ENCODE measurements around the gene DENND5A.
"Not testable (repeated sequence)": the region's sequence is repeated elsewhere in the genome, so short reads cannot be mapped to it uniquely, and the experiment has no call there.

DENND5A gene

GRCh38 chr11:9132203-9132878, 132.8 kb downstream of the DENND5A start:
- H3K4me1 Mint-ChIP-seq (ENCODE audit: low read depth), result peaks cover 4% of the 10 kb centered on the region
- H3K9me3 Mint-ChIP-seq (ENCODE audit: low read depth), result no peaks in the 10 kb centered on the region
- H3K27ac Mint-ChIP-seq, result no peak overlapping the region
- peaks cover 12% of the 10 kb centered on the region for H3K36me3 Mint-ChIP-seq
- no peak overlapping the region for H3K4me3 Mint-ChIP-seq
- H3K27me3 Mint-ChIP-seq, result no peaks in the 10 kb centered on the region

GRCh38 chr11:9130297-9130696, 134.9 kb downstream of the DENND5A start:
- Mint-ChIP-seq H3K4me1 (ENCODE audit: low read depth) (no peaks in the 10 kb centered on the region), H3K36me3 (peaks cover 8% of the 10 kb centered on the region), H3K27ac (no peak overlapping the region), H3K9me3 (ENCODE audit: low read depth) (no peaks in the 10 kb centered on the region), H3K4me3 (no peak overlapping the region), H3K27me3 (no peaks in the 10 kb centered on the region)

DNA sequence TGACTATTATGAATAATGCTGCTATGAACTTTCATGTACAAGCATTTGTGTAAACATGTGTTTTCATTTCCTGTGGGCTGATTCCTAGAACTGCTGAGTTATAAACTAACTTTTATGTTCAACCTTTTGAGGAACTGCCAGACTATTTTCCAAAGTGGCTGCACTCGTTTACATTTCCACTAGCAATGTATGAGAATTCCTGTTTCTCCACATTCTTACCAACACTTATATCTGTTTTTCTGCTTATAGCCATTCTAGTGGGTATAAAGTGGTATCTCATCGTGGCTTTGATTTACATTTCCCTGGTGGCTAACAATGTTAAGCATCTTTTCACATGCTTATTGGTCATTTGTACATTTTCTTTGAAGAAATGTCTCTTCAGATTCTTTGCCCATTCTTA, 138.5 kb downstream of the DENND5A start:
- Mint-ChIP-seq H3K9me3 (ENCODE audit: low read depth) (no peaks in the 10 kb centered on the region), H3K27me3 (no peaks in the 10 kb centered on the region), H3K27ac (no peak overlapping the region), H3K4me1 (ENCODE audit: low read depth) (no peaks in the 10 kb centered on the region), H3K36me3 (peaks cover 5% of the 10 kb centered on the region), H3K4me3 (no peak overlapping the region)

- Mint-ChIP-seq H3K4me3 (no peak overlapping the region), H3K9me3 (ENCODE audit: low read depth) (no peaks in the 10 kb centered on the region), H3K27ac (no peak overlapping the region), H3K36me3 (peaks cover 5% of the 10 kb centered on the region), H3K27me3 (no peaks in the 10 kb centered on the region), H3K4me1 (ENCODE audit: low read depth) (no peaks in the 10 kb centered on the region)
These were observed 139.8 kb downstream of the DENND5A start for GRCh38 chr11:9125185-9125886.

- no peaks in the 10 kb centered on the region for H3K9me3 Mint-ChIP-seq (ENCODE audit: low read depth)
- no peak overlapping the region for H3K4me3 Mint-ChIP-seq
- H3K27ac Mint-ChIP-seq, result no peak overlapping the region
- H3K36me3 Mint-ChIP-seq, result peaks cover 5% of the 10 kb centered on the region
- no peaks in the 10 kb centered on the region for H3K4me1 Mint-ChIP-seq (ENCODE audit: low read depth)
- H3K27me3 Mint-ChIP-seq, result no peaks in the 10 kb centered on the region
These were observed 141.4 kb downstream of the DENND5A start for GRCh38 chr11:9123595-9124304.

GRCh38 chr11:9121469-9121796, 143.7 kb downstream of the DENND5A start:
- H3K4me1 Mint-ChIP-seq (ENCODE audit: low read depth), result no peaks in the 10 kb centered on the region
- H3K36me3 Mint-ChIP-seq, result peaks cover 2% of the 10 kb centered on the region
- no peak overlapping the region for H3K27ac Mint-ChIP-seq
- no peaks in the 10 kb centered on the region for H3K9me3 Mint-ChIP-seq (ENCODE audit: low read depth)
- H3K27me3 Mint-ChIP-seq, result no peaks in the 10 kb centered on the region
- H3K4me3 Mint-ChIP-seq, result no peak overlapping the region

DNA sequence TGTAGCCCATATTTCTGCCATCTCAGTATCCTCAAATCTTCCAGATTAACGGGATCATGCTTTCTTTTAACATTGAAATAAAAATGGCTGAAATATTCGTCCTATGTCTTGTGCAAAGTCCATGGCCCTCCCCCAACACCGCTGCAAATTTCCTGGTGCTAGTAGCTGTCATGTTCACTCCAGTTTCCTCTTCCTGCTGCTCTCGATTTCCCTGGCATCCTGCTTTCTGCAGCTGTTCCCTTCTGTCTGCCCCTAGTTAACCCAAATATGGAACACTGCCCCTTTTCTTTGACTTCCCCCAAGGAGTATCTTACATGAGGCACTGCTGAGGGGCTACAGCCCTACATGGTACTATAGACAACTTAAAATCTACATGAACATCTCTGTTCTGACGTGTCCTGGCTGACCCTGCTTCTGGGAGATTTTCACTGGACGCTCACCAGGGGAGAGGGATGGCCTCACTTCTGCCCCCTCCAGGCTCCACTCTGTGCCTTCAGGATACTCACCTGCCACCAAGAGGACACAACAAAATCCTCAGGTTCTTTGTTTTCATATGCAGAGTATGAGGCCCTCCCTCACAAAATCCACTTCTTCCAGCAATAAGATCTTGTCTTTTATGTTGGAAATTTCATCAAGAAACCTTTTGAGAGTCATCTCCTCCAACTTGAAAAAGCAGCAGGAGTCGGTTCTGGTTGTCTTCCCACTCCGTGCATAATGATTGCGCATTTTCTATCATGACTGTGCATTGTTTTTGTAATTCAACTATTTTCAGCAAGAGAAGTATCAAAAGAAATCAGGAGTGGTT, 144.3 kb downstream of the DENND5A start:
- Mint-ChIP-seq H3K4me3 (no peak overlapping the region), H3K9me3 (ENCODE audit: low read depth) (no peaks in the 10 kb centered on the region), H3K27me3 (no peaks in the 10 kb centered on the region), H3K4me1 (ENCODE audit: low read depth) (no peaks in the 10 kb centered on the region), H3K27ac (no peak overlapping the region), H3K36me3 (peaks cover 2% of the 10 kb centered on the region)

GRCh38 chr11:9118277-9118676, 146.9 kb downstream of the DENND5A start:
- Mint-ChIP-seq H3K4me1 (ENCODE audit: low read depth) (no peaks in the 10 kb centered on the region), H3K4me3 (no peak overlapping the region)

DNA sequence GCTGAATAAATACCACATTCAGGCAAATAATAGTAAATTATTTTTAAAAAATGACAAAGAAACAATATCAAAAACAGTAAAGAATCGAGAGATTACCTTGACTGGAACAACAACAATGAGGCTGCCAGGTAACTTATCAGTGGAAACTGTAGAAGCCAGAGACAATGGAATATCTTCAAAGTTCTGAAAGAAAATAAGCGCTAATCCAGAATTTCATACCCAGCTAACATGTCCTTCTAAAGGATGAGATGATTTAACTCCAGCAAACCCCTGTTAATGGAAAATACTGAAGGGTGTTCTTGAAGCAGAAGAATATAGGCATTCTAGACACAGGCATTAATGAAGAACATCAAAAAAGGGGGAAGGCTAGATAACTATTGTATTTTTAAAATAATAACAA, 153.1 kb downstream of the DENND5A start:
- peaks cover 22% of the 10 kb centered on the region for H3K9me3 Mint-ChIP-seq (ENCODE audit: low read depth)
- H3K4me3 Mint-ChIP-seq, result no peak overlapping the region
- no peaks in the 10 kb centered on the region for H3K4me1 Mint-ChIP-seq (ENCODE audit: low read depth)
- no peaks in the 10 kb centered on the region for H3K27me3 Mint-ChIP-seq
- peaks cover 20% of the 10 kb centered on the region for H3K36me3 Mint-ChIP-seq
- H3K27ac Mint-ChIP-seq, result no peak overlapping the region

More at GRCh38 chr11:9118277-9118676, 146.9 kb downstream of the DENND5A start:
- Mint-ChIP-seq H3K27me3 (no peaks in the 10 kb centered on the region), H3K27ac (no peak overlapping the region), H3K9me3 (ENCODE audit: low read depth) (peaks cover 9% of the 10 kb centered on the region), H3K36me3 (peaks cover 9% of the 10 kb centered on the region)

DNA sequence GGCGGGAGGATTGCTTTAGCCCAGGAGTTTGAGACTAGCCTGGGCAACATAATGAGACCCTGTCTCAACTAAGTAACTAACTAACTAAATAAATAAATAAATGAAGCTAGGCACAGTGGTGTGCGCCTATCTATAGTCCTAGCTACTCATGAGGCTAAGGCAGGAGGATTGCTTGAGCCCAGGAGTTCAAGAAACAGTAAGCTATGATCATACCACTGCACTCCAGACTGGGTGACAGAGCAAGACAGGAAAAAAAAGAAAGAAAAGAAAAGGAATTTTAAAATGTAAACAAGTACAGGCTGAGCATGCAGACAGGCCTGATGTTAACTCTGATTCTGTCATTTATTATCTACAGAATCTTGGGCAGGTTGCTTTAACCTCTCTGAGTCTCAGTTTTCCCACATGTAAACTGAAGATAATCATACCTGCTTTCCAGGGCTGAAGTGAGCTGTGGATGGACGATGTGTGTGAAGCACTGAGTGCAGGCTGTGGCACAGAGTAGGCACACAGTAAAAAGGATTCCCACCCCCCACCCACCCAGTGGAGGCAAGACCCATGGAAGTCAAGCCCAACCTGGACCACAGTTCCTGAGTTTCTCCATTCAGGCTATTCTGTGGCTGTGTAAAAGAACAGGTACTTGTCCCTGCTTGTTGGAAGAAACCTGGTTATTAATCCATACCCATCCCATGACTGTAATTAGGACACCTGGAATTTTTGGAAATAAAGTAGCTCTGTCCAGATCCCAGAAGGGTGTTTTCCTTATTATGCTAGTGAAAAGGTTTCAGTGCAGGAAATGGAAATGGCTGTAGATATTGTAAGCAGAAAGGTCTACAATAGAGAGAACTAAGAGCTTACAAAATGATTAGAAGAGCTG, 155.1 kb downstream of the DENND5A start:
- Mint-ChIP-seq H3K9me3 (ENCODE audit: low read depth) (peaks cover 22% of the 10 kb centered on the region), H3K27me3 (no peaks in the 10 kb centered on the region), H3K4me3 (no peak overlapping the region), H3K36me3 (peaks cover 20% of the 10 kb centered on the region), H3K27ac (no peak overlapping the region), H3K4me1 (ENCODE audit: low read depth) (no peaks in the 10 kb centered on the region)

DNA sequence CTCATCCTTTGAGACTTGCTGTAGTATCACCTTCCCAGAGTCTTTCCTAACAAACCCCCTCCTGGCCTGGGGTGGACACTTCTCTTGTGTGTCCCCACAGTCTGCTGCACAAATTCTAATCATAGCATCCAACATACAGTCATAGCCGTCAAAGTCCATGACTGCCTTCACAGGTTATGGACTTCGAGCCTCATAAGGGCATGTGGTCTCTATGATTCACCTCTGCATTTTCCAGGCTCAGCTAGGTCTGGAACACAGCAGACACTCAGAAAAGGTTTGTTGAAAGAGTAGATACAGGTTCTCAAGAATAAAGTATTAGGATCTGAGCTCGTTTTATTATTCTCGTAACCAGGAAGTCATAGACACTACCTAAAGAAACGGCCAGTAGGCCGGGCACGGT, 160.6 kb downstream of the DENND5A start:
- Mint-ChIP-seq H3K27ac (no peak overlapping the region), H3K4me3 (no peak overlapping the region), H3K4me1 (ENCODE audit: low read depth) (no peaks in the 10 kb centered on the region), H3K36me3 (peaks cover 3% of the 10 kb centered on the region), H3K9me3 (ENCODE audit: low read depth) (no peaks in the 10 kb centered on the region), H3K27me3 (peaks cover 4% of the 10 kb centered on the region)

DNA sequence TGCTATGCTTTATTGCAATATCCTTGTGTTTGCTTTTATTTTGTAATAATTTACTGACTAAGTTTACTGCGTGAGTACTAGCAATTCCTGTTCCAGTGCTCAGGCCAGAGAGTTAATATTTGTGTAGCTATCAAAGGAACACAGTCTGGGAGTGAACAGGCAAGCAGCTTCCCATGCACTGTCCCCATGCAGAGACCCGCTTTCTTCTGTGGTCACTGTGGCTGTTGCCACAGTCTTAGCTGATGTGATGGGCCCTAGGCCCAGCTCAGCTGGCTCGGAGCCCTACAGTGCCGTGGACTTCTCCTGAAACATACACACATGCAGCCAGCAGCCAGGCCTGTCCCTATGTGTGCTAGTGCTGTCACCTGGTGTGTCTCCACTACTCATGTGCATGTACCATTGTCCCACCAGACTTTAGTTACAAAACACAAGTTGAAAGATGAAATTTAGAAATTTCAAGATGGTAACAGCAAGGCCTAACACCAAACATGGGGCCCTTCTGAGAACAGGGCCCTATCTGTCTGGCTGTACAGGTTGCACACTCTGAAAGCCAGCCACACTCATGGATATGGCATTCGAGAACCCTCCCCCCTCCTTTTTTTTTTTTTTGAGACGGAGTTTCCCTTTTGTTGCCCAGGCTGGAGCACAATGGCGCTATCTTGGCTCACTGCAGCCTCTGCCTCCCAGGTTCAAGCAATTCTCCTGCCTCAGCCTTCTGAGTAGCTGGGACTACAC, 161.4 kb downstream of the DENND5A start:
- no peaks in the 10 kb centered on the region for H3K9me3 Mint-ChIP-seq (ENCODE audit: low read depth)
- peaks cover 3% of the 10 kb centered on the region for H3K36me3 Mint-ChIP-seq
- no peak overlapping the region for H3K27ac Mint-ChIP-seq
- no peak overlapping the region for H3K4me3 Mint-ChIP-seq
- peaks cover 4% of the 10 kb centered on the region for H3K27me3 Mint-ChIP-seq
- H3K4me1 Mint-ChIP-seq (ENCODE audit: low read depth), result no peaks in the 10 kb centered on the region

GRCh38 chr11:9099617-9100016, 165.5 kb downstream of the DENND5A start:
- Mint-ChIP-seq H3K9me3 (ENCODE audit: low read depth) (no peaks in the 10 kb centered on the region), H3K4me1 (ENCODE audit: low read depth) (no peaks in the 10 kb centered on the region), H3K4me3 (no peak overlapping the region), H3K27ac (no peak overlapping the region), H3K27me3 (peaks cover 10% of the 10 kb centered on the region), H3K36me3 (peaks cover 3% of the 10 kb centered on the region)

- H3K4me1 Mint-ChIP-seq (ENCODE audit: low read depth); H3K27ac Mint-ChIP-seq: not testable (repeated sequence)
These were observed 166.7 kb downstream of the DENND5A start for GRCh38 chr11:9098455-9098854.

More at GRCh38 chr11:9098455-9098854, 166.7 kb downstream of the DENND5A start:
- not testable (repeated sequence) for H3K9me3 Mint-ChIP-seq (ENCODE audit: low read depth); H3K36me3 Mint-ChIP-seq; H3K4me3 Mint-ChIP-seq
- H3K27me3 Mint-ChIP-seq, result peaks cover 11% of the 10 kb centered on the region
